ENCODE results near the gene ARMC3. TPM values are rescaled to one million over a fixed set of nuclear protein-coding genes. Genes with fewer than 3 reads are reported as not detected.
A peak's percentile ranks its signal among the peaks of the same experiment; 100 is the strongest.
"Not testable (repeated sequence)": the region's sequence is repeated elsewhere in the genome, so short reads cannot be mapped to it uniquely, and the experiment has no call there.

The ARMC3 gene
- total RNA-seq, 1 donor from 2014 or later = not detected

- no peak for ATAC-seq
- DNase-seq (ENCODE audit: low spot score) = no peak
Observed at GRCh38 chr10:23038172-23038571, 110.3 kb downstream of the ARMC3 start.

- ATAC-seq (no peak), DNase-seq (ENCODE audit: low spot score) (no peak)
Observed at GRCh38 chr10:23040002-23040401, 112.1 kb downstream of the ARMC3 start.

- ATAC-seq (no peak), DNase-seq (ENCODE audit: low spot score) (no peak)
Observed at GRCh38 chr10:23046027-23046426, 118.2 kb downstream of the ARMC3 start.

- ATAC-seq (no peak), DNase-seq (ENCODE audit: low spot score) (no peak)
Observed at GRCh38 chr10:23047201-23048050, 119.6 kb downstream of the ARMC3 start.

- no peak for DNase-seq (ENCODE audit: low spot score)
- no peak for ATAC-seq
Observed at GRCh38 chr10:23048191-23048590, 120.3 kb downstream of the ARMC3 start.

- no peak for DNase-seq (ENCODE audit: low spot score)
- ATAC-seq = no peak
Observed at GRCh38 chr10:23051278-23051677, 123.4 kb downstream of the ARMC3 start.

GRCh38 chr10:23051855-23052331 is 124.0 kb downstream of the ARMC3 start:
- ATAC-seq (no peak), DNase-seq (ENCODE audit: low spot score) (no peak)

- ATAC-seq = no peak
- DNase-seq (ENCODE audit: low spot score) = no peak
Observed at GRCh38 chr10:23053036-23053435, 125.2 kb downstream of the ARMC3 start.

- no peak for DNase-seq (ENCODE audit: low spot score)
Observed at GRCh38 chr10:23055424-23056185, 127.8 kb downstream of the ARMC3 start.

GRCh38 chr10:23056186-23056579 is 128.3 kb downstream of the ARMC3 start:
- DNase-seq (ENCODE audit: low spot score) (no peak), ATAC-seq (no peak)

More at GRCh38 chr10:23055424-23056185, 127.8 kb downstream of the ARMC3 start:
- no peak for ATAC-seq

GRCh38 chr10:23058366-23058765 is 130.5 kb downstream of the ARMC3 start:
- DNase-seq (ENCODE audit: low spot score) = no peak
- ATAC-seq = no peak

- no peak for DNase-seq (ENCODE audit: low spot score)
Observed at GRCh38 chr10:23060918-23061317, 133.1 kb downstream of the ARMC3 start.

GRCh38 chr10:23063045-23063972 is 135.5 kb downstream of the ARMC3 start:
- DNase-seq (ENCODE audit: low spot score) = no peak

More at GRCh38 chr10:23060918-23061317, 133.1 kb downstream of the ARMC3 start:
- ATAC-seq = no peak

GRCh38 chr10:23063973-23064812 is 136.3 kb downstream of the ARMC3 start:
- no peak for DNase-seq (ENCODE audit: low spot score)
- no peak for ATAC-seq

More at GRCh38 chr10:23063045-23063972, 135.5 kb downstream of the ARMC3 start:
- no peak for ATAC-seq

- not testable (repeated sequence) for DNase-seq (ENCODE audit: low spot score); ATAC-seq
Observed at GRCh38 chr10:23064813-23065114, 136.9 kb downstream of the ARMC3 start.

GRCh38 chr10:23065181-23065948 is 137.5 kb downstream of the ARMC3 start:
- ATAC-seq (peak; percentile 97), DNase-seq (ENCODE audit: low spot score) (peak; percentile 89)

GRCh38 chr10:23067337-23067736 is 139.5 kb downstream of the ARMC3 start:
- DNase-seq (ENCODE audit: low spot score) = no peak
- no peak for ATAC-seq

- peak; percentile 72 for DNase-seq (ENCODE audit: low spot score)
- ATAC-seq = peak; percentile 79
Observed at GRCh38 chr10:23067939-23068775, 140.3 kb downstream of the ARMC3 start.

Measured in left lobe of liver (tissue), 2 donors.